ELF-1 (cell line): Measurements from ENCODE around the gene PIK3R1.
"Not testable (repeated sequence)": the region's sequence is repeated elsewhere in the genome, so short reads cannot be mapped to it uniquely, and the experiment has no call there.

Experiments used
- DNase-seq: peaks from one replicate; pipeline ENCODE4 v3.0.0-alpha.2; 2016; ENCODE audit warnings: low read depth, low spot score

PIK3R1 gene

DNA sequence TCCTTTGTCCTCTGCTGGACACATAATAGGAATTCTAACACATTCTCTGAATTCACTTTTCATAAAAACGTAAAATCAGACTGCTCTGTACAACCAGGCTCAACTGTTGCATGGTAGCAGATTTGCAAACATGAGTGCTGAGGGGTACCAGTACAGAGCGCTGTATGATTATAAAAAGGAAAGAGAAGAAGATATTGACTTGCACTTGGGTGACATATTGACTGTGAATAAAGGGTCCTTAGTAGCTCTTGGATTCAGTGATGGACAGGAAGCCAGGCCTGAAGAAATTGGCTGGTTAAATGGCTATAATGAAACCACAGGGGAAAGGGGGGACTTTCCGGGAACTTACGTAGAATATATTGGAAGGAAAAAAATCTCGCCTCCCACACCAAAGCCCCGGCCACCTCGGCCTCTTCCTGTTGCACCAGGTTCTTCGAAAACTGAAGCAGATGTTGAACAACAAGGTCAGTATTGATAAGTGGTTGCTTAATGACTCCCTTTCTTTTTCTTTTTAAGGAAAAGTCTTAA is 11.1 kb downstream of the PIK3R1 start:
- no peak for DNase-seq

DNA sequence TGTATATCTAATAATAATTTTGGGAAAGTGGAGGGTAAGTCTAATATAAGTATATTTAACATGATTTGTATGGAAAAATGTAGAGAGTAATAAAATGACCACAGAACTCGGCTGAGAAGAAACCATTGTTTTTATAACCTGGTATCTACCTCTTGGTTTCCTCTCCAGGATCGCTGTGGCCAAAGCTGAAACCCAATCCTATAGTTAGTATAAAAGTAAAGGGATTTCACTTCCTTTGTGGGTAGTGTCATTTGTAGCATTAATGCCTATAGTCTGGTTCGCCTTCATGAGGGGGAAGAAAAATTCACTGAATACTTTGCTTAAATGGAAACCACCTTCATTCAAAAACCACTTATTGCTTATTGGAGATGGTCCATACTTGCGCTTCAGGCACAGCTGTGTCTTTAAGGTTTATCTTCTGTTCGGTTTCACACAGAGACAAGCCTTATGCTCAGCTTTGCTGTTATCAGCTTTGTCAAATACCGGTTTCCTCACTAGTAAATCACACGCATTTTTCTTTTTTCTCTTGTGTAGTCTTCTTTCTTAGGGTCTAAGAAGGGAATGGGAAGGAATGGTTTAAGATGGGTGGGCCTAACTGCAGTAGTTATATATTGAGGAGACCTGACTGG is 12.1 kb downstream of the PIK3R1 start:
- DNase-seq: no peak

DNA sequence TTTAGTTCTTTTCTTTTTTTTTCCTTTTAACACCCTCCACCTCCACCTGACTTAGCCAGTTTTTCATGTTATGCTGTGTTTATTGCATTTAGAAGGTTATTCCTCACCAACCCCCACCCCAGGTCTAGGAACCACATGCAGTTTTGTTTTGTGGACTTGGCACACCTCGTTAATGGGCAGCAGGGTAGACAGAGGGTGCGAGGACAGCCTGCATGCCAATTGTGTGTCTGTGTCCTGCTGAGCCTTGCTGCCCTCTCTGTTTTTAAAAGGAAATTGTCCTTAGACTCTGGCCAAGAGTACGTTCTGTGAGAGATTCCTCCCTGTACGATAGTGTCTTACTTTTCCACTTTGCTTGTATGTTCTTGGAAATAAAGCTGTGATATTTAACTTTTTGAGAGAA is 13.9 kb downstream of the PIK3R1 start:
- DNase-seq: no peak

DNA sequence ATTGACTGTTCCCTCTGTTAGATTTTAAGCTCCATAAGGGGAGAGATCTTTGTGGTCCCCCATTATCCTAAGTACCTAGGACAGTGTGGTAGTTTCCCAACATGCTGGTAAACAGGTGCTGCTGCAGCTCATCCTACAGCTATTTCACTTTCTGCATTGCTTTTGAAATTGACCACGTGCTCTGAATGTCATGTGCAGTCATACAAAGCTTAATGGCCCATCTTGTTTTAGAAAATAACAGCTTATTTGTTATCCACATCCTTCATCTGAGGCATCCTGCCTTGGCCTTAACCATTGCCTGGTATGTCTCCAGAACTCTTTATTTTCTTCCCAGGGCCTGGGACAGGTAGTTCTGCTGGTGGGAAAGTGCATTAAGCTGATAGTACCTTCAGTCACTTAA is 14.7 kb downstream of the PIK3R1 start:
- DNase-seq: no peak

DNA sequence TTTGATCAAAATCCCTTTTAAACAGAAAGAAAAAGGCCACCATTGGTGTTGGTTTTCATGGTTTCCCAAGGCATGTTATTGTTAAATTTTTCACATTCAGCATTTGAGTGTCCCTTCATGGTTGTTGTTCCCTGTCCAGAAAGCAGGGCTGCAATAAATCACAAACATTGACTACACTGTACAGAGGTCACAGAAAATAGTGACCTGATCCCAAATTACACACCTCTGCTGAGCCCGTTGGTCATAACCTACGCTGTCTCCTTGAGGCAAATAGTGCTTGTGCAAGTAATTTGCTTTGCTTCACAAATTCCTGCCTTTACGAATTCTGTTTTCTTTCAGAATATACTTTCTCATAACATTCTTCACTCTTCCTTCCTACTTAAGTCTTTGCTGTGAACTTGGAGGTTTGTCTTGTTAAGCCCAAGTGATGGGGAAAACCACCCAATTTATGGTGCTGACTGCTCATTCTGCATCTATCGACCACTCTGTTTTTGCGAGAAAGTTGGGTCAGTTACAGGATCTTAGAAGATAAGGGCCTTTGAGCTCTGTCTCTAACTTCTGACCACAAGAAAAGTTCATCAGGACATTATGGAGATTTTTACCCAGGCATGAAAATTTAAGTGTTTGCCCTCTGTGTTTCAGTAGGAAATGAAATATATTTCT is 16.0 kb downstream of the PIK3R1 start:
- no peak for DNase-seq

DNA sequence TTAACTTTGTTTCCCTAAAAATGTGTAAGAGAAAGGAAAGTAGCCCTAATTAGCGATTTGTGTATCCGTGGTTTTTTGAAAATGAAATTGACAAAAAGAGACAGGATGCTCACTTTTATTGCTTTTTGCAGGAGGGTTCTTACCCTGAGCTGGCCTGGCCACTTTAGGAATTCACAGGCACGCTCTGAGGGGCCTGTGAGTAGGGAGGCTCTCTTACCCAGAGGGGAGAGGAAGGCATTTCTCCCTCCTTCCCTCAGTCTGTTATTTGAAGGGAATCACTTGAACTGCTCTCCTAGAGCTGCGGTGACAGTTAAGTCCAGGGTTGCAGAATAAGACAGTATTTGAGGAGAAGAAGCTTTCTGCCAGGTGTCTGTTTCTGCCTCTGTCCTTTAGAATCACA is 16.7 kb downstream of the PIK3R1 start:
- DNase-seq: peak; percentile 30

DNA sequence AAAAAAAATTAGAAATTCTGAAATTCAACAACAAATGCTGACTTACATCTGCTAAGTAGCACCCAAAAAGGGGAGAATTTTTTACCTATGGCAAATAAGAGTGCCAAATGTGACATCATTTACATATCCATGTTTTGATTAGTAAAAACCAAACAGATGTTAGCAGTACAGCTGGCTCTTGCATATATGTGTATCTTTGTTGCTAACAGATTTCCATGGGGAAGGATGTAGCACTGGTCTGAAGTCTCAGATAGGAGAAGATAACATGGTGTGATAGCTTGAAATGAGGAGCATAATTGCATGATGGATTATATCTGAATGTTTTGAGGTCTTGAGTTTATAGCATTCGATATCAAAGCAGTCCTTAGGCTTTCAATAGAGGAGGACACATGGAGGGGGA is 17.5 kb downstream of the PIK3R1 start:
- DNase-seq: no peak

DNA sequence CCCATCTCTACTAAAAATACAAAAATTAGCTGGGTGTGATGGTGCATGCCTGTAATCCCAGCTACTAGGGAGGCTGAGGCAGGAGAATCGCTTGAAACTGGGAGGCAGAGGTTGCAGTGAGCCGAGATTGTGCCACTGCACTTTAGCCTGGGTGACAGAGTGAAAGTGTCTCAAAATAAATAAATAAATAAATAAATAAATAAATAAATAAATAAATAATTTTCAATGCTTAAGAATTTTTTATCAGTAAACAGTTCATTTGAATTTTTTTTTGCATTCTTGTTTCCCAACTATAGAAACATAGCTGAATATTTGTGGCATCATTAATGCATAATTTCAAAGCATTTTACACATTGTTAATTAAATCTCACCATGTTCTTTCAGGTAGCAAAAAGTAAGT is 19.7 kb downstream of the PIK3R1 start:
- DNase-seq: not testable (repeated sequence)

DNA sequence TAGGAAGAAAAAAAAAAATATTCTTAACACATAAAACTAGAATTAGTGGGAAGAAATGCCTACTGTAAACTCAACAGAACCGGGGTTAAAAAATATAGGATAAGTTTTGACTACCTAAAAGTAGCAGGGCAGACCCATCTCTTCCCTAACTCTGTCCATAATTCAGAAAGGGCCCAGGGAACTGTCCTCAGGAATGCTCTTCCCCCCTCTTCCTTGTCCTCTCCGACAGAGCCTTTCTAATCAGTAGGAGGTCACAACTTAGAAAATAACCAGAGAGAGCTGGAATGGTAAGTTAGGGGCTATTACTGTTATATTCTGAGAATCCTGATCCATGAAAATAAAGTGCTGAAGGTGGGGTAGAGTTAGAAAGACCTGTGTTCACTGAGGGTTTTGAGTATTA is 22.2 kb downstream of the PIK3R1 start:
- no peak for DNase-seq

DNA sequence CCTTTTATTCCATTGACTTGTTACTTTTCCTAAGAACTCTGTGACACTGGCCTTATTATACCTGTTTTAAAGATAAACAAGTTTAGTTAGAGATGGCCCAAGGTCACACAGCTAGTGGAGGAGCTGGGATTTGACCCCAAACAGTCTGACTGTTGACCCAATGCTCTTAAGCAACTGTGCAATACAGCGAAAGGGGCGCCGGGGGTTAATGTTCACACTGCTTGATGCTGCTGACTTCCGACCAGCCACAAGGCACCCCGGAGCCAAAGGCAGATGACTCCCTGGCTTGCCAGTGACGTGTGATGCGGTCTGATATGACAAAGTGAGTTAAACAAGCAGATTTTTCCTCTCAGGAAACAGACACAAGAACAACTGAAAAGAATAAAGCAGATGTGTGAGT is 23.9 kb downstream of the PIK3R1 start:
- DNase-seq: no peak

DNA sequence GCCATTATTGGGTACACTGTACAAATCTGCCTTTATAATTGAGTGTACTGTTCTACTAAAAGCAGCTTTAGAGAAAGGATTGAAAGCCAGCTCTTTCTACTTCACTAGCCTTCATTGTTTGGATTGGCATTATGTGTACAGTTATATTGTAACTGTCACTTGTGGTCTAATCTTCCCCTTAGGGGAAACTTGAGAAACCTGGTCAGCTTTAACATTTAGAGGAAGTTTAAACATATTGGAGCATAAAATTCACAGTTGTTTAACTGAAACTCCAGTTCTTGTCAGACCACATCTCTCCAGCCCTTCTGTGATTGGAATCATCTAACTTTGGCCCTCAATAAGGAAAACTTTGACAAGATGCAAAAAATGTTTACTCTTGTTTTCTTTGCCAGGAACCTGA is 24.6 kb downstream of the PIK3R1 start:
- DNase-seq: no peak

DNA sequence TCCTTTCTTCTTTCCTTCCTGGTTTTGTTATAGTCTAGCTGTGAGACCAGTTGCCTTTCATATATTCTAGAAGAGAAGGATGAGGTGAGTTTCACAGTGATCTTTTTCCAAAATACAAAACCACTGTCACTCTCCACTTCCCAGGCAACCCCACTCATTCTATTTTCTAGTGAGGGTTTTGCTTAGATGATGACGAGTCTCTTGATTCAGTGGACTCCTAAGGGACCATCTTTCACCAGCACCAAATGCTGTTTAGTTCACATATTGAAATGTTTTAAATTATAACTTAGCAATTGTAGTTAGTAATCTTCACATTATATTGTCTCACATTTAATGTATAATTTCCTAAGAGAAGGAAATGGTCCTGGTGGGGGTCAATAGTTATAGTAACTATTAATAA is 25.2 kb downstream of the PIK3R1 start:
- DNase-seq: no peak

DNA sequence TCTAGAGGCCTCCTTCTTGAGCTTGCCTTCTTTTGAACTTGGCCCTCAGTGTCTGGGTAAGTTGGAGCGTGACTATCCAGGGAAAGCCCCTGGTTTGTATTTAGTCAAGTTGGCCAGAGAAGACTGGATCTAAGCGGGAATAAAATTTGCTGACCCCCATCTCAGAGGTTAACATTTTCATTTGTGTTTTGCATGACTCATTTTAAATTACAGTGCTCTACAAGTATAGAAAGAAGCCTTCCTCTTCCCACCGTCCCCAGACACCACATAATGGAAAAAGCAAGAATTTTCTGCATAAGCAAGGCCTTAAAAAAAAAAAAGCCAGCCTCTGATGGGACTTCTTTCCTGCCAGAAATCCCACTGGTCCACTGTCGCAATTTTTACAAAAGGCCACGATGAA is 27.2 kb downstream of the PIK3R1 start:
- DNase-seq: no peak

DNA sequence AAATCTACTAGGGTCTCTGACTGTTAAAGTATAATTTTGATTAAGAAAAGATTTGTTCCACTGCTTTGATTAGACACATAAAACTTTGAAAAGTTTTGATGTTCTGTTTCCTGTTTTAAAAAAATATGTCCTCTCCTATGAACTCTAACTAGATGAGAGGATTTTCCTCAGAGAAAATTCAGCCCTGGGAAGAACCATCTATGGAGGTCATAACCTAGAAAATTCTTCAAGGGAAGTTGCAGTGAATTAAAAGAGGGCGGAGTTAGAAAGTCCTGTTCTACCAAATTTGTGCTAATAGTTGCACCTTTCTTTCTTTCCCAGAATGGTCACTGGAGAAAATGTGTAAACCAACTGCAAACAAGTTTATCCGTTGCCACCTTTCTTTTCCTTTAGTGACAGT is 27.7 kb downstream of the PIK3R1 start:
- DNase-seq: no peak

DNA sequence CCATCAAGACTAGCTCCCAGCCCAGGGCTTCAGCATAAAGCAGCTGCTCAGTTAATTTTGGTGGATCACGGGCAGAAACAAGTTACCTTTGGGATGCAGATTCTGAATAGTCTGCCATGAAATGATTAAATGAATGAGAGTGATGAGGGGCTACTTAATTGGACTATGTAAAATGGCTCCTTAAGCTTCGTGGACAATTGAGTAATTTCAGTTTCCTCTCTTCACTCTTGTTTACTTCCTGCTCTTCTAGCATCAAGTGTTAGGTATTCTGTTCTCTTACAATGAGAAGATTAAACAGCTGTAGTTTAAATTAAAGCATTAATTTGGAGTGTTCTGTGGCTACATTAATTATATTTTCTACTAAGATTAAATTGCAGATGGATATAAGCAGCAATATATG is 28.1 kb downstream of the PIK3R1 start:
- DNase-seq: no peak

DNA sequence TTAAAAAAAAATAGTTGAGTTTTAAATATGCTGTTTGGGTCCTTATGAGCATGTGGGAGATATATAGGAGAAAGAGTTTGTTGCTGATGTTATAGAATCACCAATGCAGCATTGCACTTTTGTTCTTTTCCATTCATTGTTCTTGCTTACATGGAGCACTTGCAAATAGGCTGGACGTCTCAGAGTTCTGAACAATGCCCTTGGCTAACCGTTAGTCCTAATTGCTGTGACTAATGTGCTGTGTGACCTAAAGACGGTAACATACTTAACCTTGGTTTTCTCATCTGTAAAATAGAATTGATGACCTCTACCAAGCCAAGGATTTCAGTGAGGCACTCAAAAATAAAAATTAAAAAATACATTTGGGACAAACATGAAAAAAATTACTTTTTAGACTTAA is 29.8 kb downstream of the PIK3R1 start:
- DNase-seq: no peak

DNA sequence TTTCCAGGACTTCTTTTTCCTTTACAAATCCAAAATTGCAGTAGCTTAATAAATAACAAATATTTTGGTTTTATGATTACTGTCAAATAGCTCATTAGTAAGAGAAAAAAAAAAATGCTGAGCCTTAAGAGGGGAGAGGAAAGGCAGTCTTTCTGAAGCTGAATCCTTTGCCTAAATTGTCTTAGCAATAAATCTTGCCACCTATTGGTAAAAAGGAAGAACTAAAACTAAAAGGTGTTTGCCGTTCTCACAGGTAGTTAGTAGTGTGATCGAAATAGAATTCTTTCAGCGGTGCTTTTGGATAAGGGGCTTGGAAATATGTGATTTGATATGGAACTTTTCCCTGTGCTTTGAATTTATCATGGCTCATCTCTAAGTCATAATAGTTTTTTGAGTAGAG is 31.2 kb downstream of the PIK3R1 start:
- DNase-seq: no peak

DNA sequence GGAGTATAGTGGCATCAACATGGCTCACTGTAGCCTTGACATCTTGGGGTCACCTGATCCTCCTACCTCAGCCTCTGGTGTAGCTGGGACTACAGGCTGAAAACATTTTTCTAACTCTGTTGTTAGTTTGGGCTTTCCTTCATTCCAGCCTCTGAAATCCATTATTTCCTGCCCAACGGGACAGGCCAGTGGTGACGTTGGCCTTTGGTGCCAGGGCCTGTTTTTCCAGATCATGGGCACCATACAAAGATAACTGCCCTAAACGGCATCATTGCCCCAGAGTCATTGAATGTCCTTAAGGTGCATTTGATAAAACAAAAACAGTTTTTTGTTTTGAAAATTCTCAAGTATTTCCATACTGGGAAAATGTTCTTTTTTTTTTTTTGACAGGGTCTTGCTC is 32.1 kb downstream of the PIK3R1 start:
- DNase-seq: no peak

DNA sequence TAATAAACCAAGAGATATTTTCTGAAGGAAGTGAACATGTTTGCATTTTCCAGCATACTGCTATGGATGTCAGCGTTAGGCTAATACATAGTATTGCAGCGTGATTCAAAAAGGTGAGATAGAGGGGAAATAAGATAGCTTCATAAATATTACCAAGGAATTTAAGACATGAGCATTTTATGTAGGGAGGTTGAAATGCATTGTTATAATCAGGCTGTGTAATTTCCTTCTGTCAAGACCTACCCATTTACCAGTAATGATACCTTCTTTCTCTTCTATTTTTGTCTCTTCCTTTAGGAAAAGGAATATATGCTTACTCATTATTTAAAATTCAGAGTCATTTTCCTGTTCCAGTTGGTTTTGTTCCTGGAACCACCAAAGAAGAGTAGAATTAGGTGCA is 33.3 kb downstream of the PIK3R1 start:
- no peak for DNase-seq

DNA sequence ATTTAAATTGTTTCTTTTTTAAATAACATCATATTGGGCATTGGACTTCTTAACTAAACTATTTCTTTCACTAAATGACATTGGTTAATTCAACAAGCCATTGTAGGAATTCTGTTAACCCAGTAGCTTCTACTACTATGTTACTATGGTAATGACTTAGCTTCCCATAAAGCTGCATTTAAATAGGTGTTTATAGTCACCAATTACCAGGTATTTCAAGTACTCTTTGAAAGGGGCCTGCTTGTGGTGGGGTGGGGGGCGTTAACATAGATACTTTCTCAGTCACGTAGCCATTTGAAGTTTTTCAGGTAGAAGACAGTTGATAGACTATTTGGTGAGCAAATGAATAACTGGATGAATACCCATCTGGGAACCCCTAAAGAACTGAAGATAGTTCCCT is 34.0 kb downstream of the PIK3R1 start:
- no peak for DNase-seq

DNA sequence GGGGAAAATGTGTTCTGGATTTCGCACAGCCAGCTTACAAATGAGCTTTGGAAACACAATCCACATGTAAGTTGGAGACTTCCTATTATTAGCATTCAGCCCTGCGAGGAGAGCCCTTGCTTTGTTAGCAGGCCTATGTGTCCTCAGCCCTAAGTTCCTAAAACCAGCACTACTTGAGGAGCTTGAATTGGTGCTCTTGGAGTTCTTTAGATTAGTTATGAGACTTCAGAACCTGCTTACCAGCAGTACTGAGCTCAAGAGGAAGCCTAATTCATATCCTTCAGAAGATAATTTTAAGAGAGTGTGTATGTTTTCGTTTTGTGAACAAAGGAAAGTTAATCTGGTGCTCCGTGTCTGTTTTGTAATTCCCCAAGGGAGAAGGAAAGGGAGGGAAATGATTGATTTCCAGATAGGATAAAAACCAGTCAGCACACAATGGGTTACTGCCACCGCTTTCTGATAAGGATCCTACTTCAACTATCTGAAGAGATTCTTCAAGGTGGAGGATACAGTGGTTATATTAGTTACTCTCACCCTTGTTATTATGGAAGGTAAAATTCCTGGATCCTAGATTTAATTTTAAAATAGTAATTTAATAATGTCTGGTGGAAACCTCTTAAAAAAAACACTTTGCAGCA is 35.2 kb downstream of the PIK3R1 start:
- no peak for DNase-seq

DNA sequence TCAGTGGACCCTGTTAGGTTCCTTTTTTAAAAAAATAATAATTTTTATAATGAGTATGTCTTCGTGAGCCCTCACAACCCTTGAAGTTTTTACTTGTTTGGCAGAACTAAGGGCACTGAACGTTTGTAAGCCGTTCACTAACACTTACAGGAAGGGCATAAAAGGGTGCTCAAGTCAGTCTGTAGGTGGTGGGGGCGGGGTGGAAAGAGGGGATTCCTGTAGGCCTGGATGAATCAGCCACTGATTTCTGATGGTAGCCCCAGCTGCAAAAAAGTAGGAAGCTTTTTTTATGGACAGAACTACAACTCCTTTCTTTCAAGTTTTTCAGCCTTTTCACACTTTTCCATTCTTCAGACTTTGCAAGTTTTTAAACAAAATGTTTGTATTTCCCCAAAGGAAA is 35.8 kb downstream of the PIK3R1 start:
- DNase-seq: peak; percentile 23
